HEK293 (cell line): Measurements from ENCODE around the gene COG6.

Experiments used
- CTCF ChIA-PET: fragments of 350-600 bp; formaldehyde crosslinking; extraction: SDS; loops from one replicate; lab custom pipeline; 2021; ENCODE audit warnings: antibody characterized with exemption; lab: Yijun Ruan, JAX
- POLR2A ChIA-PET: fragments of 300-600 bp; formaldehyde crosslinking; extraction: SDS; loops from one replicate; lab custom pipeline; 2020; ENCODE audit warnings: antibody characterized with exemption, inconsistent platforms; lab: Yijun Ruan, JAX
- H3K27ac ChIP-seq: fragments of 200-500 bp; sonication (Bioruptor generic); 2 replicates; pipeline ENCODE4 v1.5.1; 2014; ENCODE audit warnings: low read depth, low read length, control low read depth, inconsistent platforms; ENCODE audit errors: extremely low read depth
- H3K36me3 ChIP-seq, 2 experiments: fragments of 200-500 bp in 1 of 2; sonication (Bioruptor generic) in 1 of 2; 1 replicate in 1 of 2; 2 replicates in 1 of 2; pipeline ENCODE4 v1.5.1; 2014 to 2017; ENCODE audit warnings: inconsistent platforms in 2 of 2, low read length in 2 of 2; ENCODE audit not compliant: control insufficient read depth in 2 of 2, insufficient read depth in 1 of 2
- H3K4me1 ChIP-seq: fragments of 200-500 bp; sonication (Bioruptor generic); 2 replicates; pipeline ENCODE4 v1.5.1; 2014; ENCODE audit warnings: mild to moderate bottlenecking, low read length, inconsistent platforms; ENCODE audit not compliant: control insufficient read depth, insufficient read depth
- H3K4me3 ChIP-seq: 2 replicates; pipeline ENCODE4 v1.5.1; 2011; ENCODE audit warnings: low read depth, mild to moderate bottlenecking, control low read depth, low read length, moderate library complexity
- H3K9me3 ChIP-seq: fragments of 200-500 bp; sonication (Bioruptor generic); 2 replicates; pipeline ENCODE4 v1.5.1; 2014; ENCODE audit warnings: low read depth, low read length, inconsistent platforms; ENCODE audit not compliant: control insufficient read depth, insufficient read depth
- PRDM1 ChIP-seq: fragments of 450-650 bp; formaldehyde crosslinking; IDR thresholded peaks from 2 replicates; pipeline ENCODE4; 2016; ENCODE audit warnings: missing biosample characterization, missing genetic modification characterization
- ZFP69B ChIP-seq: fragments of 450-650 bp; formaldehyde crosslinking; IDR thresholded peaks from 2 replicates; pipeline ENCODE4 v1.5.1; 2016; ENCODE audit warnings: missing biosample characterization, missing genetic modification characterization
- ZIC2 ChIP-seq: fragments of 450-650 bp; formaldehyde crosslinking; IDR thresholded peaks from 2 replicates; pipeline ENCODE4 v1.5.1; 2016; ENCODE audit warnings: missing biosample characterization, missing genetic modification characterization
- ZNF302 ChIP-seq: fragments of 450-650 bp; formaldehyde crosslinking; IDR thresholded peaks from 2 replicates; pipeline ENCODE4 v1.5.1; 2016; ENCODE audit warnings: missing biosample characterization, missing genetic modification characterization, low read depth
- ZNF311 ChIP-seq: fragments of 450-650 bp; formaldehyde crosslinking; IDR thresholded peaks from 2 replicates; pipeline ENCODE4 v1.5.1; 2017; ENCODE audit warnings: missing biosample characterization, missing genetic modification characterization, borderline replicate concordance
- ZNF335 ChIP-seq: fragments of 450-650 bp; formaldehyde crosslinking; conservative IDR thresholded peaks from 2 replicates; pipeline ENCODE4 v1.5.1; 2016; ENCODE audit warnings: missing biosample characterization, missing genetic modification characterization
- ZNF510 ChIP-seq: fragments of 450-650 bp; formaldehyde crosslinking; IDR thresholded peaks from 2 replicates; pipeline ENCODE4 v1.5.1; 2018; ENCODE audit warnings: mild to moderate bottlenecking, missing genetic modification characterization, missing biosample characterization; ENCODE audit not compliant: insufficient replicate concordance
- ZNF677 ChIP-seq: fragments of 450-650 bp; IDR thresholded peaks from 2 replicates; pipeline ENCODE4 v1.5.0; 2018; ENCODE audit warnings: missing biosample characterization, mild to moderate bottlenecking, missing genetic modification characterization, moderate library complexity
- ZNF704 ChIP-seq: fragments of 450-650 bp; formaldehyde crosslinking; IDR thresholded peaks from 2 replicates; pipeline ENCODE4 v1.5.1; 2016; ENCODE audit warnings: missing biosample characterization, missing genetic modification characterization
- ZNF776 ChIP-seq: fragments of 450-650 bp; formaldehyde crosslinking; IDR thresholded peaks from 2 replicates; pipeline ENCODE4 v1.5.0; 2017; ENCODE audit warnings: missing biosample characterization, missing genetic modification characterization, borderline replicate concordance
- TF ChIP-seq, protein P1 (sequence below): fragments of 450-650 bp; formaldehyde crosslinking; IDR thresholded peaks from 2 replicates; pipeline ENCODE4 v1.5.1; 2016; ENCODE audit warnings: missing biosample characterization, missing genetic modification characterization, borderline replicate concordance
- TF ChIP-seq, protein P2 (sequence below): fragments of 450-650 bp; formaldehyde crosslinking; conservative IDR thresholded peaks from 2 replicates; pipeline ENCODE4 v1.5.1; 2016; ENCODE audit warnings: low read depth, missing biosample characterization, missing genetic modification characterization

Gene COG6

DNA sequence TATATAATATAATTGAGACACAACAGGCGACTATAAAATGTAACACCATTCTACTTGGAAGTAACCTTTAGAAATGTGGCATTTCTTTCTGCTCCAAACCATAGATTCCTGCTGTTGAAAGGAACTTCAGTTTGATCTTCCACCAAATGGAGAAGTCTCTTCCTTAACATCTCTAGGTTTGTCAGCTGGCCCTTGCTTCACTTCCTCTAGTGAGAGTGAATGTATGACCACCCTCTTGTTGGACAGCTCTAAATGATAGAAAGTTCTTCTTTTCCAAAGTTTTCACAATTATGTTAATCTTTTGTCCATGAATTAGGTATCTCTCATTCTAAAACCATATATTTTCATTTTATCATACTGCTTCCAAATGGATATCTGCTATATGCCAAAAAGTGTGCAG lies 13.8 kb upstream of the COG6 start:
- no peaks in the 10 kb centered on the region for H3K4me1 ChIP-seq
- H3K36me3 ChIP-seq: no peaks in the 10 kb centered on the region
- ChIA-PET CTCF (no interaction called here), POLR2A (no interaction called here)
- H3K27ac ChIP-seq: no peak overlapping the region
- H3K4me3 ChIP-seq: no peak overlapping the region
- no peak for TF ChIP-seq ZFP69B (tag by site-specific recombination)
- no peak for TF ChIP-seq ZNF704 (tag by site-specific recombination)
- TF ChIP-seq ZIC2 (tag by site-specific recombination): no peak
- no peaks in the 10 kb centered on the region for H3K9me3 ChIP-seq

- Histone ChIP-seq H3K4me1 (no peaks in the 10 kb centered on the region), H3K4me3 (no peak overlapping the region), H3K9me3 (no peaks in the 10 kb centered on the region), H3K27ac (no peak overlapping the region), H3K36me3 (no peaks in the 10 kb centered on the region)
- ChIA-PET CTCF (interaction anchor here (0.6 kb wide), 1 partner anchor 898 kb away, joined by 3 read pairs; no protein-coding TSS in a partner anchor), POLR2A (no interaction called here)
- TF ChIP-seq ZNF302 (tag by site-specific recombination) (no peak), ZNF776 (tag by site-specific recombination) (no peak), ZNF677 (no peak), ZNF311 (tag by site-specific recombination) (no peak)
These were observed 9.3 kb upstream of the COG6 start for GRCh38 chr13:39646122-39646521.

DNA sequence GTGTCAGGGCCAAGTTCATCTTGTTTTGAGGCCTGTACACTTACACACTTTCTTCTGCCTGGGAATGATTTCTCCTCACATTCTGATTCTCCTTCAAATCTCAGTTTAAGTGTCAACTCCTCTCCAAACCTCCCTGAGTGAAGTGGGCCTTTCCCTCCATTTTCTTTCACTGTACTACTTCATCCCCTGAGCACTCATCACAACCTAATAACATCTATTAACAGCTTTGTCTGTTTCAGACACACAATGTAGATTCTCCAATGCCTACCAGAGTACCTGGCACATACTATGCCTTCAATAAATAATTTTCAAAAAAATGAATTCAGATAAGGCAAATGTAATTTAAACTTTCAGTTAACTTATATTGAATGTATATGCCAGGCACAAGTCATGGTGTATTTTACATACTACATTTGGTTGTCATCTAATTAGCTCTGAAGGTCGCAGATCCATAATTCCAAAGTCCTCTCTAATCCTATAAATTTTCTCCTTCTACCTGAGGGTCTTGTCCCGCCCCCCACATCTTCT lies 357 bp upstream of the COG6 start:
- H3K9me3 ChIP-seq: no peaks in the 10 kb centered on the region
- H3K27ac ChIP-seq: no peak overlapping the region
- POLR2A ChIA-PET: no interaction called here
- H3K36me3 ChIP-seq: peaks cover 0 to 5% of the 10 kb centered on the region in 2 experiments; a peak in 1 of 3 replicates
- CTCF ChIA-PET: interaction anchor here (0.8 to 1.6 kb wide), 2 partner anchors 39 to 503 kb away, joined by 3 to 4 read pairs; no protein-coding TSS in a partner anchor
- H3K4me3 ChIP-seq: peak overlapping the region; percentile 88
- H3K4me1 ChIP-seq: no peaks in the 10 kb centered on the region
- TF ChIP-seq PRDM1 (tag by site-specific recombination) (peak; percentile 81), ZNF510 (peak; percentile 88), ZNF335 (tag by site-specific recombination) (peak; percentile 61)
- TF ChIP-seq, protein P1, sequence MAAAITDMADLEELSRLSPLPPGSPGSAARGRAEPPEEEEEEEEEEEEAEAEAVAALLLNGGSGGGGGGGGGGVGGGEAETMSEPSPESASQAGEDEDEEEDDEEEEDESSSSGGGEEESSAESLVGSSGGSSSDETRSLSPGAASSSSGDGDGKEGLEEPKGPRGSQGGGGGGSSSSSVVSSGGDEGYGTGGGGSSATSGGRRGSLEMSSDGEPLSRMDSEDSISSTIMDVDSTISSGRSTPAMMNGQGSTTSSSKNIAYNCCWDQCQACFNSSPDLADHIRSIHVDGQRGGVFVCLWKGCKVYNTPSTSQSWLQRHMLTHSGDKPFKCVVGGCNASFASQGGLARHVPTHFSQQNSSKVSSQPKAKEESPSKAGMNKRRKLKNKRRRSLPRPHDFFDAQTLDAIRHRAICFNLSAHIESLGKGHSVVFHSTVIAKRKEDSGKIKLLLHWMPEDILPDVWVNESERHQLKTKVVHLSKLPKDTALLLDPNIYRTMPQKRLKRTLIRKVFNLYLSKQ: no peak
- TF ChIP-seq, protein P2, sequence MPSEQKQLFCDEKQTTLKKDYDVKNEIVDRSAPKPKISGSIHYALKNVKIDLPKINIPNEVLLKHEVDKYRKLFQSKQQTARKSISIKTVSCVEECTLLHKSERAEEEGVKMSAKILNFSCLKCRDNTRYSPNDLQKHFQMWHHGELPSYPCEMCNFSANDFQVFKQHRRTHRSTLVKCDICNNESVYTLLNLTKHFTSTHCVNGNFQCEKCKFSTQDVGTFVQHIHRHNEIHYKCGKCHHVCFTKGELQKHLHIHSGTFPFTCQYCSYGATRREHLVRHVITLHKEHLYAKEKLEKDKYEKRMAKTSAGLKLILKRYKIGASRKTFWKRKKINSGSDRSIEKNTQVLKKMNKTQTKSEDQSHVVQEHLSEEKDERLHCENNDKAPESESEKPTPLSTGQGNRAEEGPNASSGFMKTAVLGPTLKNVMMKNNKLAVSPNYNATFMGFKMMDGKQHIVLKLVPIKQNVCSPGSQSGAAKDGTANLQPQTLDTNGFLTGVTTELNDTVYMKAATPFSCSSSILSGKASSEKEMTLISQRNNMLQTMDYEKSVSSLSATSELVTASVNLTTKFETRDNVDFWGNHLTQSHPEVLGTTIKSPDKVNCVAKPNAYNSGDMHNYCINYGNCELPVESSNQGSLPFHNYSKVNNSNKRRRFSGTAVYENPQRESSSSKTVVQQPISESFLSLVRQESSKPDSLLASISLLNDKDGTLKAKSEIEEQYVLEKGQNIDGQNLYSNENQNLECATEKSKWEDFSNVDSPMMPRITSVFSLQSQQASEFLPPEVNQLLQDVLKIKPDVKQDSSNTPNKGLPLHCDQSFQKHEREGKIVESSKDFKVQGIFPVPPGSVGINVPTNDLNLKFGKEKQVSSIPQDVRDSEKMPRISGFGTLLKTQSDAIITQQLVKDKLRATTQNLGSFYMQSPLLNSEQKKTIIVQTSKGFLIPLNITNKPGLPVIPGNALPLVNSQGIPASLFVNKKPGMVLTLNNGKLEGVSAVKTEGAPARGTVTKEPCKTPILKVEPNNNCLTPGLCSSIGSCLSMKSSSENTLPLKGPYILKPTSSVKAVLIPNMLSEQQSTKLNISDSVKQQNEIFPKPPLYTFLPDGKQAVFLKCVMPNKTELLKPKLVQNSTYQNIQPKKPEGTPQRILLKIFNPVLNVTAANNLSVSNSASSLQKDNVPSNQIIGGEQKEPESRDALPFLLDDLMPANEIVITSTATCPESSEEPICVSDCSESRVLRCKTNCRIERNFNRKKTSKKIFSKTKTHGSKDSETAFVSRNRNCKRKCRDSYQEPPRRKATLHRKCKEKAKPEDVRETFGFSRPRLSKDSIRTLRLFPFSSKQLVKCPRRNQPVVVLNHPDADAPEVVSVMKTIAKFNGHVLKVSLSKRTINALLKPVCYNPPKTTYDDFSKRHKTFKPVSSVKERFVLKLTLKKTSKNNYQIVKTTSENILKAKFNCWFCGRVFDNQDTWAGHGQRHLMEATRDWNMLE (tag by site-specific recombination): peak; percentile 36; the same call in 1 of the 2 replicates
